CD4-positive, alpha-beta T cell treated with Interleukin-4 for 1 hour (primary cell): Measurements from ENCODE around the gene HHATL.

ENCODE experiments used
- DNase-seq, 2 donors: peaks; one replicate each; pipeline ENCODE4 v3.0.0-alpha.2; 2020 to 2022

Gene HHATL

GRCh38 chr3:42696356-42697288 lies 6.0 kb downstream of the HHATL start:
- DNase-seq: no peak

DNA sequence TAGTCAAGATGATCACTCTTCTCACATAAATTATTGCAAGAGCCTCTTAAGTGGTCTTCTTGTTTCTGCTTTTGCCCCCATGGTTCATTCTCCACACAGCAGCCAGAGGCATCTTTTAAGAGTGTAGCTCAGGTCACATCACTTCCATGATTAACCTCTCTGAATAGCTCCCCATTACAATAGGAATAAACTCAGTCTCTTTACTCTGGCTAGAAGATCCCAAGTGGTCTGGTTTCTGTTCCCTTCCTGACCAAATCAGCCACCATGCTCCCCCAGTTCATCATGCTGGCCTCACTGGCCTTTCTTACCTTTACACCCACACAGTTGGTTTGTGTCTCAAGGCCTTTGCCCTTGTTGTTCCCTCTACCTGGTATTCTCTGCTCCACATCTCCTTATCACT lies 8.2 kb downstream of the HHATL start:
- no peak for DNase-seq

- no peak for DNase-seq
Measured at GRCh38 chr3:42693530-42693930, 9.1 kb downstream of the HHATL start.

DNA sequence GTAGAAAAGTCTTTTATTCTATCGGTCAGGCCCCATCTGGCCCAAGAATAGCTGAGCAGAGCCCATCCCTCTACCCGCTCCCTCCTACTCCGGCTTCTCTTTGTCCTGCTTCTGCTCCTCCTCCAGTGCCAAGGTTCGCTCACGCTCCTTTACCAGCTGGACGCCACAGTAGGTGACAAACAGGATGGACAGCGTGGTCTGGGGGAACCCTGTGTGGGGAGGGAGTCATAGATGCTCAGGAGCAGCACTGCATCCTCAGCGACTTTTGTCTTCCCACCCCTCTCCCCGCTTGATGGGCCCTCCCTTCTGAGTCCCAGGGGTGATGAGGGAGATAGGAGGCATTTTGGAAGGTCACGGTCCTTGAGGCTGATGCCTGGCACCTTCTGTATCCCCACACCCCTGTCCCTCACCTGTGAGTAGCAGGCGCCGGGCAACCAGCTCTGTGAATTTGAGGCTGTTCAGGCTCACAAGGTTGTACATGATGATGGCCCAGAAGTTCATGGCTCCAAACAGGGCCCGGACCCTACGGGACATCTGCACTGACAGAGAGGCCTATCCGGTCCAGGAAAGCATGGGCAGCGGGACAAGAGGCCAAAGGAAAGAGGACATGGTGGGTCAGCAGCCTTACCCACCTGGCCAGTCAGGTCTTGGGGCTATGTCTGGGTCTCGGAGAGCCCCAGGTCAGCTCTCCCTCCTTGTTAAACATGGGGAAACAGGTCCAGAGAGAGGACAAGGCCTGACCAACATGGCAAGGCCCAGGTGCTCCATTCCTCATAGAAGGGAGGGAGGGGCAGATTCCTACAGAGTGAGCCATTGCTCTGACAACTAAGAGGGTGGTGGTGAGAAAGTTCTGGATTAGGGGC lies 9.7 kb downstream of the HHATL start:
- no peak for DNase-seq

- DNase-seq: no peak
Measured at GRCh38 chr3:42691816-42692666, 10.6 kb downstream of the HHATL start.

- no peak for DNase-seq
Measured at GRCh38 chr3:42690766-42691680, 11.6 kb downstream of the HHATL start.

DNA sequence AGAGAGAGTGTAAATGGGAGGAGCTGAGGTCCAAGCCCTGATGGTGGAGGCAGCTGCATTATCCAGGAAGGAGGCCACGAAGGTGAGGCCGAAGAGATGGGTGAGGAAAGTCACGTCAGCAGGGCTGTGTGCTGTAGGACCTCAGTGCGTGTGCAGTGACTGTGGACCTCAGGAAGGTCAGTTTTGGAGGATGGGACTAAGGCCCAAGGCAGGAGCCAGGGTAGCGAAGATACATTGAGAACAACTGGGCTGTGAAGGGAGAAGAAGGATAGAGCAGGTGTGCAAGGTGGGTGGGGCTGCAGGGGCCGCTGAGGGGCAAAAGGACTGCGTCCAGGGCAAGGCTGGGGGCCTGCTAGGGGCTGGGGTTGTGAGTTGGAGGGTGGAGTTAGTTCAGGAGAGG lies 12.4 kb downstream of the HHATL start:
- DNase-seq: no peak

- no peak for DNase-seq
Measured at GRCh38 chr3:42689421-42690014, 13.1 kb downstream of the HHATL start.

DNA sequence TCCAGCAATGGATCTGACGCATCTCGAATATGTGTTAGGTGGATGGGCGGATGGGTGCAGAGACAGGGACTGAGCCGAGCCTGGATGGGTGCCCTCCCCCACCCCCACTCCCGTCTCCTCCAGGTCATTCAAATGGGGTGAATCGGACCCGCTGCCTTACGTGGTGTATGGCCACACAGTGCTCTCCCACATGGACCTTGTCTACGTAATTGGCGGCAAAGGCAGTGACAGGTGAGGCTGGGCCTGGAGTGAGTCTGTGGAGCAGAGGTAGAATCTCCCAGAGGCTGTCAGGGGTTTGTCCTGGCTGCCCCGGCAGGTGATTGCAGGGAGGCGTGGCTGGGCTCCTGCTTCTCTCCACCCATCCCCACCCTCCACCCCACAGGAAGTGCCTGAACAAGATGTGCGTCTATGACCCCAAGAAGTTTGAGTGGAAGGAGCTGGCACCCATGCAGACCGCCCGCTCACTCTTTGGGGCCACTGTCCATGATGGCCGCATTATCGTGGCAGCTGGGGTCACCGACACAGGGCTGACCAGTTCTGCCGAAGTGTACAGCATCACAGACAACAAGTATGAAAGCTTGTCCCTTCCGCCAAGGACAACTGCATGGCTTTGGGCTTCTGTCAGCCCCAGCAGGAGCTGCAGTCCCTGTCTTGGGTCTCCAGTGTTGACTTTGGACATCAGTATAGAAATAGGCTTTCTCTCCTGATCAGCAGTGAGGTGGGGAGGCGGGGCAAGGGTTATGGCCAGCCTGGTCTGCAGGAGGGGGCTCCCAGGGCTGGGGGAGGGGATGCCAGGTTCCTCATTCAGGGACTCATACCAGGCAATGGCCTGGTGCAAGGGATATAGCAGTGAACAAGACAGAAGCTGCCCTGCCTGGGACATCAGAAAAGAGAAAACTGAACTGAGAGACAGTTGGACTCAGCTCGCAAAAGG lies 13.8 kb downstream of the HHATL start:
- DNase-seq: no peak

- DNase-seq: no peak
Measured at GRCh38 chr3:42688016-42688415, 14.6 kb downstream of the HHATL start.

GRCh38 chr3:42686832-42687650 lies 15.6 kb downstream of the HHATL start:
- DNase-seq: no peak

GRCh38 chr3:42685891-42686820 lies 16.4 kb downstream of the HHATL start:
- no peak for DNase-seq

DNA sequence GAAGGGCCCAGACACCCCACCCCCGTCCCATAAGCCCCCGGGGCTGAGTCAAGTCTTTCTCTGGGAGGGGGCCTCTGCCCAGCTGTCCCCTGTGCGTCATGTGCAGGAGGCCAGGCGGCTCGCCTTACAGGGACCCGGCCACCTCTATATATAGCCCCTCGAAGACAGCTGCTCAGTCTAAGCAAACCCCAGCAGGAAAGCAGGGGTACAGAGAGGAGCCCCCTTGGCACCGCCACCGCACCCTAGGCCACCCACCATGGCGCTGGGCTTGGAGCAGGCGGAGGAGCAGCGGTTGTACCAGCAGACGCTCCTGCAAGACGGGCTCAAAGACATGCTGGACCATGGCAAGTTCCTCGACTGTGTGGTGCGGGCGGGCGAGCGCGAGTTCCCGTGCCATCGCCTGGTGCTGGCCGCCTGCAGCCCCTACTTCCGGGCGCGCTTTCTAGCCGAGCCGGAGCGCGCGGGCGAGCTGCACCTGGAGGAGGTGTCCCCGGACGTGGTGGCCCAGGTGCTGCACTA lies 17.2 kb downstream of the HHATL start, which contains the start of gene KLHL40:
Gene KLHL40 (plus strand): TSS at position 175 of the 519 bp plus-strand sequence. CDS start 82 bp downstream, at position 257.
- DNase-seq: no peak

- DNase-seq: no peak
Measured at GRCh38 chr3:42684632-42685362, 17.8 kb downstream of the HHATL start.

- peak in 1 of 2 donors; percentile 46 for DNase-seq
Measured at GRCh38 chr3:42683875-42684598, 18.6 kb downstream of the HHATL start.
